ENCODE results near the gene RAB34. TPM values are rescaled to one million over a fixed set of nuclear protein-coding genes. Genes with fewer than 3 reads are reported as not detected.

The RAB34 gene
- total RNA-seq (2021; ENCODE audit: unreplicated experiment) (284 TPM), Bru-seq, nascent RNA (percentile 91 among the genes with signal in this experiment), BruChase-seq, experiment 1, labeled RNA remaining after a 2-hour chase (percentile 94 among the genes with signal in this experiment), BruChase-seq, experiment 2, labeled RNA remaining after a 6-hour chase (percentile 97 among the genes with signal in this experiment)
- polyA plus RNA-seq (2012; ENCODE audit: insufficient read length) = 260 TPM
- long read RNA-seq, transcript RAB34-203 (10 exons, 1,597 nt) = minor isoform, 31 of 560 reads
- long read RNA-seq, transcript RAB34-201 (11 exons, 1,592 nt) = minor isoform, 25 of 560 reads
- long read RNA-seq, transcript RAB34-204 (10 exons, 1,766 nt) = major isoform, 183 of 560 reads
- long read RNA-seq, partial matches to known transcripts = 103 of 560 reads
- long read RNA-seq, other reads (novel, unspliced or antisense) = 208 of 560 reads

GRCh38 chr17:28717578-28718332 is at the start of gene RAB34:
TSS of gene RAB34 (minus strand) at chr17:28717868. CDS start at chr17:28717266, 602 bp downstream.
- intact Hi-C loops (cut with micrococcal nuclease; ENCODE audit: unreplicated experiment) = no loop called here
- POLR2A ChIA-PET = no interaction called here
- in situ Hi-C loops (cut with HindIII; ENCODE audit: low pct_unique_long_range_greater_than_20kb, low sequenced_read_pairs) = no loop called here
- DNase-seq (ENCODE audit: low read depth, low spot score) = no peak
- TF ChIP-seq POLR2AphosphoS5 (IDR thresholded peaks at IDR 0.05; ENCODE audit: low read depth, low read length) (peak; percentile 80), TCF7L2 (IDR thresholded peaks at IDR 0.05; ENCODE audit: low read depth, low read length) (no peak), SIN3A (IDR thresholded peaks at IDR 0.05; ENCODE audit: borderline replicate concordance, insufficient read depth, low read depth, low read length) (peak; percentile 90; the same call in 1 of the 2 replicates), CTCF (IDR thresholded peaks at IDR 0.05) (peak; percentile 70)
- TF ChIP-seq, protein P1, sequence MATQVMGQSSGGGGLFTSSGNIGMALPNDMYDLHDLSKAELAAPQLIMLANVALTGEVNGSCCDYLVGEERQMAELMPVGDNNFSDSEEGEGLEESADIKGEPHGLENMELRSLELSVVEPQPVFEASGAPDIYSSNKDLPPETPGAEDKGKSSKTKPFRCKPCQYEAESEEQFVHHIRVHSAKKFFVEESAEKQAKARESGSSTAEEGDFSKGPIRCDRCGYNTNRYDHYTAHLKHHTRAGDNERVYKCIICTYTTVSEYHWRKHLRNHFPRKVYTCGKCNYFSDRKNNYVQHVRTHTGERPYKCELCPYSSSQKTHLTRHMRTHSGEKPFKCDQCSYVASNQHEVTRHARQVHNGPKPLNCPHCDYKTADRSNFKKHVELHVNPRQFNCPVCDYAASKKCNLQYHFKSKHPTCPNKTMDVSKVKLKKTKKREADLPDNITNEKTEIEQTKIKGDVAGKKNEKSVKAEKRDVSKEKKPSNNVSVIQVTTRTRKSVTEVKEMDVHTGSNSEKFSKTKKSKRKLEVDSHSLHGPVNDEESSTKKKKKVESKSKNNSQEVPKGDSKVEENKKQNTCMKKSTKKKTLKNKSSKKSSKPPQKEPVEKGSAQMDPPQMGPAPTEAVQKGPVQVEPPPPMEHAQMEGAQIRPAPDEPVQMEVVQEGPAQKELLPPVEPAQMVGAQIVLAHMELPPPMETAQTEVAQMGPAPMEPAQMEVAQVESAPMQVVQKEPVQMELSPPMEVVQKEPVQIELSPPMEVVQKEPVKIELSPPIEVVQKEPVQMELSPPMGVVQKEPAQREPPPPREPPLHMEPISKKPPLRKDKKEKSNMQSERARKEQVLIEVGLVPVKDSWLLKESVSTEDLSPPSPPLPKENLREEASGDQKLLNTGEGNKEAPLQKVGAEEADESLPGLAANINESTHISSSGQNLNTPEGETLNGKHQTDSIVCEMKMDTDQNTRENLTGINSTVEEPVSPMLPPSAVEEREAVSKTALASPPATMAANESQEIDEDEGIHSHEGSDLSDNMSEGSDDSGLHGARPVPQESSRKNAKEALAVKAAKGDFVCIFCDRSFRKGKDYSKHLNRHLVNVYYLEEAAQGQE (IDR thresholded peaks at IDR 0.05; ENCODE audit: insufficient read depth in 1 of 2, low read depth in 2 of 2, low read length in 1 of 2) = no peak
- CTCF ChIA-PET = no interaction called here
- peak within 1 kb of the TSS; percentile 99 for H3K27ac ChIP-seq (ENCODE audit: low read length)
- no TSS peak for BruUV-seq (replicated peaks)
- H3K4me3 ChIP-seq (ENCODE audit: low read depth in 2 of 2, low read length in 2 of 2) = peak within 1 kb of the TSS; percentile 58 to 88
- peaks cover 37% of the 10 kb centered on the region for H3K4me1 ChIP-seq (ENCODE audit: control insufficient read depth, insufficient read depth, low read length)
- peak; percentile 65 for ATAC-seq
- no peaks in the 10 kb centered on the region for H3K9me3 ChIP-seq (ENCODE audit: control insufficient read depth, insufficient read depth, low read depth, low read length)
- H3K27me3 ChIP-seq (ENCODE audit: control insufficient read depth, insufficient read depth, low read length) = no peaks in the 10 kb centered on the region
- peaks cover 22% of the 10 kb centered on the region for H3K36me3 ChIP-seq (ENCODE audit: control insufficient read depth, insufficient read depth, low read length)

DNA sequence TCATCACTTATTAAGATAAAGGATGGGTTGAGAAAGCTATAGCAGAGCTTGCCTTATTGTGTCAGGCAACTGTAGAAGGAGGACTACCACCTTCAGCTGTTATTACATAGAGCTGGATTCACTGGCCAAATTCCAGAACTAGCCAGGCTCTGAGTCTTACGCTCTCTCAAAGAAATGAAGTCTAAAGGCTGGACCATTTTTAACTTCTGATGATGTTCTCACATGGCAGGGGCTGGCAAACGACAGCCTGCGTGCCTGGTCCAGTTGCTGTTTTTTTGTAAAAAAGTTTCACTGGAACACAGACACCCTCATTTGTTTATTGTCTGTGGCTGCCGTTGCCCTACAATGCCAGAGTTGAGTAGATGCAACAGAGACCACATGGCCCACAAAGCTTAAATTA is 47.4 kb upstream of the RAB34 start:
- Histone ChIP-seq H3K4me3 (ENCODE audit: low read depth in 2 of 2, low read length in 2 of 2) (no peak overlapping the region), H3K27ac (ENCODE audit: low read length) (no peak overlapping the region), H3K9me3 (ENCODE audit: control insufficient read depth, insufficient read depth, low read depth, low read length) (no peaks in the 10 kb centered on the region), H3K36me3 (ENCODE audit: control insufficient read depth, insufficient read depth, low read length) (no peaks in the 10 kb centered on the region), H3K27me3 (ENCODE audit: control insufficient read depth, insufficient read depth, low read length) (no peaks in the 10 kb centered on the region), H3K4me1 (ENCODE audit: control insufficient read depth, insufficient read depth, low read length) (peaks cover 17% of the 10 kb centered on the region)
- BruUV-seq (replicated peaks) = no TSS peak
- CTCF ChIA-PET = interaction anchor here (0.6 to 1.9 kb wide), 3 partner anchors 11 to 117 kb away, joined by 3 to 11 read pairs (median 5); no protein-coding TSS in a partner anchor
- no peak for DNase-seq (ENCODE audit: low read depth, low spot score)
- POLR2A ChIA-PET = interaction anchor here (0.6 kb wide), 1 partner anchor 104 kb away, joined by 7 read pairs; no protein-coding TSS in a partner anchor
- in situ Hi-C loops (cut with HindIII; ENCODE audit: low pct_unique_long_range_greater_than_20kb, low sequenced_read_pairs) (loop anchor here (10.0 kb wide), 2 partner anchors 50 to 110 kb away; no protein-coding TSS in a partner anchor), intact Hi-C loops (cut with micrococcal nuclease; ENCODE audit: unreplicated experiment) (loop anchor here (10.0 kb wide), 1 partner anchor 110 kb away; no protein-coding TSS in a partner anchor)
- no peak for TF ChIP-seq TCF7L2 (IDR thresholded peaks at IDR 0.05; ENCODE audit: low read depth, low read length)
- no peak for TF ChIP-seq SIN3A (IDR thresholded peaks at IDR 0.05; ENCODE audit: borderline replicate concordance, insufficient read depth, low read depth, low read length)
- TF ChIP-seq CTCF (IDR thresholded peaks at IDR 0.05) = no peak
- TF ChIP-seq POLR2AphosphoS5 (IDR thresholded peaks at IDR 0.05; ENCODE audit: low read depth, low read length) = no peak
- TF ChIP-seq, protein P1 (IDR thresholded peaks at IDR 0.05; ENCODE audit: insufficient read depth in 1 of 2, low read depth in 2 of 2, low read length in 1 of 2) = no peak
- no peak for ATAC-seq
